Esophagus squamous epithelium (tissue), 4 donors: ENCODE measurements around the gene SMIM22.

Experiments
- CTCF ChIP-seq, 6 experiments: fragments of 450-650 bp in 4 of 6; fragments of 200-600 bp in 2 of 6; sonication (generic) in 2 of 6; IDR thresholded peaks; one replicate each; pipeline ENCODE4 v1.5.1; 2016 to 2019; ENCODE audit warnings: antibody characterized with exemption in 6 of 6, mild to moderate bottlenecking in 4 of 6, moderate library complexity in 4 of 6
- POLR2A ChIP-seq, 4 donors: fragments of 450-650 bp; IDR thresholded peaks; one replicate each; pipeline ENCODE4 v1.6.1; 2017; ENCODE audit warnings: antibody characterized with exemption in 4 of 4, mild to moderate bottlenecking in 4 of 4, moderate library complexity in 3 of 4

GRCh38 chr16:4799171-4799855 lies 4.1 kb downstream of the SMIM22 start:
- TF ChIP-seq CTCF (IDR thresholded peaks at IDR 0.05) (no peak), POLR2A (IDR thresholded peaks at IDR 0.05) (no peak)
